Heart right ventricle (tissue), 16 donors: ENCODE data around the gene TRMT2A. TPM values are rescaled to one million over a fixed set of nuclear protein-coding genes. Genes with fewer than 3 reads are reported as not detected.
A peak's percentile ranks its signal among the peaks of the same experiment; 100 is the strongest.

ENCODE experiments used
- ATAC-seq, 8 donors: fragments of 200-7000 bp; cut with Tn5 transposase; one replicate each; pipeline ENCODE4 v1.9.1; 2020; ENCODE audit warnings: mild to moderate bottlenecking in 8 of 8, moderate library complexity in 8 of 8, moderate number of reproducible peaks in 1 of 8
- DNase-seq, 2 donors: peaks; one replicate each; pipeline ENCODE4 v3.0.0-alpha.2; 2020
- H3K27ac ChIP-seq, 10 donors: fragments of 200-600 bp; sonication (generic) in 2 of 10; one replicate each; pipeline versions ENCODE4 v1.5.0 to v1.8.0; 2020 to 2022; ENCODE audit warnings: mild to moderate bottlenecking in 3 of 10
- H3K27me3 ChIP-seq, 7 donors: fragments of 200-600 bp; one replicate each; pipeline ENCODE4 v1.8.0; 2021 to 2022; ENCODE audit warnings: mild to moderate bottlenecking in 2 of 7
- H3K36me3 ChIP-seq, 9 donors: fragments of 200-600 bp; sonication (generic) in 1 of 9; one replicate each; pipeline versions ENCODE4 v1.5.0 to v1.8.0; 2020 to 2022; ENCODE audit warnings: mild to moderate bottlenecking in 2 of 9
- H3K4me1 ChIP-seq, 9 donors: fragments of 200-600 bp; sonication (generic) in 1 of 9; one replicate each; pipeline versions ENCODE4 v1.5.0 to v1.8.0; 2020 to 2022; ENCODE audit warnings: mild to moderate bottlenecking in 4 of 9
- H3K4me3 ChIP-seq, 10 donors: fragments of 200-600 bp; sonication (generic) in 2 of 10; one replicate each; pipeline versions ENCODE4 v1.5.0 to v1.8.0; 2020 to 2022; ENCODE audit warnings: mild to moderate bottlenecking in 7 of 10, moderate library complexity in 2 of 10
- H3K9me3 ChIP-seq, 11 donors: fragments of 200-600 bp in 10 of 11; sonication (generic) in 2 of 11; one replicate each; pipeline versions ENCODE4 v1.5.0 to v1.8.0; 2013 to 2022; ENCODE audit warnings: mild to moderate bottlenecking in 2 of 11, control low read depth in 1 of 11, moderate library complexity in 1 of 11
- WGBS, 2 donors: extraction: QIAGEN DNeasy Blood & Tissue Kit; methylation state at CpG; one replicate each; pipeline ENCODE4 v1.1.7; 2013; ENCODE audit warnings: inconsistent platforms in 1 of 2; 5-methylcytosine and 5-hydroxymethylcytosine counted together
- intact Hi-C, 10 donors: fragments of 100-400 bp; cut with DNase I; formaldehyde crosslinking; loops; one replicate each; pipeline versions ENCODE4 v1.11.1 to v1.14.2; 2022
- polyA plus RNA-seq, 2 donors: library from polyadenylated mRNA; stranded (reverse); fragments of 200-250 nt; gene quantifications; one replicate each; pipeline ENCODE4 v1.2.3, GENCODE V29; 2013
- total RNA-seq, 10 donors: library from RNA; stranded (reverse); fragmentation: NEBNext Ultra II Directional in 3 of 10; extraction: Animal tissue kit (Norgen Biotek cat#: 25700) in 3 of 10; gene quantifications; one replicate each; pipeline versions ENCODE4 v1.2.1 to v1.2.4, GENCODE V29; 2021 to 2023
- TF ChIP-seq, protein P1 (sequence below), 9 donors: fragments of 200-600 bp; sonication (generic) in 2 of 9; IDR thresholded peaks; one replicate each; pipeline versions ENCODE4 v1.5.0 to v1.8.0; 2021 to 2022; ENCODE audit warnings: antibody characterized with exemption in 9 of 9, mild to moderate bottlenecking in 5 of 9, moderate library complexity in 1 of 9
- donor health status: Arrhythmogenic right ventricular cardiomyopathy.
- donor health status: ischemic (EF 13 %, LVEDD 7.1; RV severe dilation, severe dysfunction).
- donor health status: healthy with polysubstance abuse.
- donor health status: DM: no; HTN: yes; CAD: no.
- donor health status: DM: no; HTN: no; CAD: no.
- donor health status: ischemic (EF 25% LVEDD 6.9; RV normal size, moderate dysfunction).
- donor health status: ischemic (EF 25% LVEDD 5.7; RV mildly dilated, moderate dysfunction).
- donor health status: healthy.
- donor health status: DM: yes; HTN: yes; CAD: no.
- donor health status: Ischemic cardiomyopathy.
- donor health status: ischemic (EF 35%, LVEDD 5.7; RV mildly dilated, moderate dysfunction).
- donor health status: nonischemic (EF 11% LVEDD 7.7; RV severe dilation, severe dysfunction).
- donor health status: DM: yes; HTN: yes; CAD: no.
- donor health status: PGD.
- donor health status: ischemic (EF 29% LVEDD 5.4; RV normal size, mild dysfunction).
- donor health status: nonischemic (EF 23%, LVEDD 6.1; RV moderate dilation, normal function).

TRMT2A gene
- total and polyA plus RNA-seq, 12 donors, result 18.4 to 58.2 (median 26.0) TPM

DNA sequence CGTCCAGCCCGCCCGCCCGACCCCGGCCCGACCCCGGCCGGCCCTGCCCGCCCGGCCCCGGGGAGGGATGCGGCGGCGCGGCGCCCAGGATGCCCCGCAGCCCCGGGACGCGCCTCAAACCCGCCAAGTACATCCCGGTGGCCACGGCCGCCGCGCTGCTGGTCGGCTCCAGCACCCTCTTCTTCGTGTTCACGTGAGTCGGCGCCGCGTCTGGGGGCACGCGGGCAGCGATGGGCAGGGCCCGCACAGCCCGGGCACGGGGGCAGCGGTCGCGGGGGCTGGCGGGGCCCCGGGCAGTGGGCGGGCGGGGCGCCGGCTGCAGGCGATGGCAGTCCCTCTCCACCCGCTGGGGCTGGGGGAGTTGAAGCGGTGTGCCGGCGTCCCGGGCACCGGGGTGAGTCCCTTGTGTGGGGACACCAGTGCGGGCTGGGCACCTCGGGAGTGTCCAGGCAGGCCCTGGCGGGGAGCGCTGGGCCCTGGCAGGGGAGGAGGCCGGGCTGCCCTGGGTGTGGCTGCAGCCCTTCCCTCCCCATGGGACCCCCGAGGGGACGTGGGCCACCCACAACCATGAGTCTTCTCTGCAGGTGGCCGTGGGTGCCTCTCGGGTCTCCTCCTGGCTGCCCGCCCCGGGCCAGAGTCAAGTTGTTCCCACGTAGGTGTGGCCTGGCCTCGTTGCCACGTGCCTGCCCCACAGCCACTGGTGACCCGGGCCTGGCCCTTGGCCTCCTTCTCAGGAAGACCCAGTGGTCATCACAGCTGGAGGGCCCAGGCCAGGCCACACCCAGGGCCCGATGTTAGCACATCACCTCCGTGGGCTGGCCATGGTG lies 15.0 kb upstream of the TRMT2A start:
- Histone ChIP-seq H3K4me3 (peak overlapping the region; percentile 82 to 99 (median 94)), H3K27ac (peak overlapping the region; percentile 28 to 100 (median 76)), H3K27me3 (no peaks in the 10 kb centered on the region), H3K4me1 (peaks cover 45 to 69% (median 57%) of the 10 kb centered on the region in 9 donors), H3K36me3 (peaks cover 0 to 11% (median 5%) of the 10 kb centered on the region in 9 donors), H3K9me3 (no peaks in the 10 kb centered on the region)
- WGBS, 2 donors, result 1 to 2% methylated on average over 57 to 72 of the region's 72 CpGs
- intact Hi-C loops, result loop anchor here in 1 of 10 donors (10.0 kb wide), 1 partner anchor 167 kb away; no protein-coding TSS in a partner anchor
- peak in 2 of 8 donors; percentile 5 to 6 for ATAC-seq
- TF ChIP-seq, protein P1, sequence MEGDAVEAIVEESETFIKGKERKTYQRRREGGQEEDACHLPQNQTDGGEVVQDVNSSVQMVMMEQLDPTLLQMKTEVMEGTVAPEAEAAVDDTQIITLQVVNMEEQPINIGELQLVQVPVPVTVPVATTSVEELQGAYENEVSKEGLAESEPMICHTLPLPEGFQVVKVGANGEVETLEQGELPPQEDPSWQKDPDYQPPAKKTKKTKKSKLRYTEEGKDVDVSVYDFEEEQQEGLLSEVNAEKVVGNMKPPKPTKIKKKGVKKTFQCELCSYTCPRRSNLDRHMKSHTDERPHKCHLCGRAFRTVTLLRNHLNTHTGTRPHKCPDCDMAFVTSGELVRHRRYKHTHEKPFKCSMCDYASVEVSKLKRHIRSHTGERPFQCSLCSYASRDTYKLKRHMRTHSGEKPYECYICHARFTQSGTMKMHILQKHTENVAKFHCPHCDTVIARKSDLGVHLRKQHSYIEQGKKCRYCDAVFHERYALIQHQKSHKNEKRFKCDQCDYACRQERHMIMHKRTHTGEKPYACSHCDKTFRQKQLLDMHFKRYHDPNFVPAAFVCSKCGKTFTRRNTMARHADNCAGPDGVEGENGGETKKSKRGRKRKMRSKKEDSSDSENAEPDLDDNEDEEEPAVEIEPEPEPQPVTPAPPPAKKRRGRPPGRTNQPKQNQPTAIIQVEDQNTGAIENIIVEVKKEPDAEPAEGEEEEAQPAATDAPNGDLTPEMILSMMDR (IDR thresholded peaks at IDR 0.05), result no peak
- DNase-seq, result peak; percentile 38 to 46

DNA sequence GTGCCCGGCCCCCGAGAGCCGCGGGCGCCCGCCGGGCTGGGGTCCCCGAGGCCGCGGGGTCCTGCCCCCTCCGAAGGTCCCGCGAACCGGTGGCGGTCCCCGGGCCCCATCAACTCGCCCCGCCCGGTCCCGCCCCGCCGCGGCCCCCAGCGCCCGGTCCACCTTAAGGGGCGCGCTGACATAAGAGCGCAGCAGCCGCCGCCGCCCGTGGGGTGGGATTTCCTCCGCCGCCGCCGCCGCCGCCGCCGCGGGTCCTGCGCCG lies 14.5 kb upstream of the TRMT2A start, which contains the start of gene ZDHHC8:
Gene ZDHHC8, plus strand, starts transcription at position 208 of the 262 bp plus-strand sequence. CDS start 144 bp downstream, outside the sequence.
- 0 to 1% methylated on average over 5 to 41 of the region's 43 CpGs for WGBS, 2 donors
- intact Hi-C loops, result loop anchor here in 1 of 10 donors (10.0 kb wide), 1 partner anchor 167 kb away; no protein-coding TSS in a partner anchor
- TF ChIP-seq, protein P1 (IDR thresholded peaks at IDR 0.05), result no peak

DNA sequence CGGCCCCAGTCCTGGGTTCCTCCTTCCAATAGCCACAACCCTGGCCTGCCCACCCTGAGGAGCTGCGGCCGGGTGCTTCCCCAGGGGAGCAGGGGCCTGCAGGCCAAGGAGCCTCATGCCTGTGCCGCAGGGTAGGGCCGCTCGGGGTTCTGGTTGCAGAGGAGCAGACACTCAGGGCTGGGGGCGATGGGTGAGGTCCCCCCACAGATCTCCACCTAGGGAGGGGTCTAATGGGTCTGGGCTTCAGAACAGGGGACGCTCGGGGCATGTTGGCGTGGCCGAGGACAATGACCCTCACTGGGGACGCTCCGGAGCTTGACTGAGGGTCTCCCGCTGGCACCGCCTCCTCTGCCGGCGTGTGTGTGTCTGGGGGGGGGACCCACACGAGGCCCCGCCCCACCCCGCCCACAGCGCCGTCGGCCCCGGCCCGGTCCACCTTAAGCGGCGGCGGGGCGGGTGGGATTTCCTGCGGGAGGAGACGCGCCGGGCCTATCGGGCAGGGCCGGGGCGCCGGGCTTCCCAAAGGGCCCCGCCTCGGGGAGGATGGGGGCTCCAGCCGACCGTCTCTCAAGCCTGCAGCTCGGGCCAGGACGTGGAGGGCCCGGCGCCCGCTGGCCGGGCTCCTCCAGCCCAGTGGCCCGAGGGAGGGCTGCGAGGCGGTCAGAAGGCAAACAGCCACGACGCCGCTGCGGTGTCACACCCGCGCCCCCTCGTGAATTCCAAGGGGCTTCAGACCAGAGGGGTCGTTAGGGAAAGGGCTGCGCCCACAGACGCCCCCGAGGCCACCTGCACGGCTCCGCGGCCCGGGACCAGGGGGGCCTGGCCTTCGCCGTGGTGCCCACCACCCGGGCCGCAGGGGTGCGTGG lies 13.9 kb upstream of the TRMT2A start:
- intact Hi-C loops, result loop anchor here in 1 of 10 donors (10.0 kb wide), 1 partner anchor 166 kb away; no protein-coding TSS in a partner anchor
- DNase-seq (peak; percentile 88 to 92), ATAC-seq (peak; percentile 79 to 94 (median 89))
- peaks cover 34 to 58% (median 46%) of the 10 kb centered on the region in 9 donors for H3K4me1 ChIP-seq
- peak overlapping the region; percentile 85 to 100 (median 94) for H3K4me3 ChIP-seq
- H3K9me3 ChIP-seq, result no peaks in the 10 kb centered on the region
- TF ChIP-seq, protein P1 (IDR thresholded peaks at IDR 0.05), result no peak
- no peaks in the 10 kb centered on the region for H3K27me3 ChIP-seq
- WGBS, 2 donors, result 4% methylated on average over 66 to 70 of the region's 70 CpGs
- peaks cover 0 to 22% (median 5%) of the 10 kb centered on the region in 9 donors for H3K36me3 ChIP-seq
- peak overlapping the region; percentile 89 to 100 (median 96) for H3K27ac ChIP-seq

More for the DNA sequence above, 14.5 kb upstream of the TRMT2A start, which contains the start of gene ZDHHC8:
- peak in 1 of 2 donors; percentile 67 for DNase-seq
- Histone ChIP-seq H3K27me3 (no peaks in the 10 kb centered on the region), H3K36me3 (peaks cover 0 to 17% (median 5%) of the 10 kb centered on the region in 9 donors), H3K4me1 (peaks cover 39 to 64% (median 52%) of the 10 kb centered on the region in 9 donors), H3K4me3 (peak within 1 kb of the TSS; percentile 85 to 100 (median 97)), H3K27ac (peak within 1 kb of the TSS; percentile 89 to 100 (median 96)), H3K9me3 (no peaks in the 10 kb centered on the region)
- peak; percentile 0 to 86 (median 39) for ATAC-seq

DNA sequence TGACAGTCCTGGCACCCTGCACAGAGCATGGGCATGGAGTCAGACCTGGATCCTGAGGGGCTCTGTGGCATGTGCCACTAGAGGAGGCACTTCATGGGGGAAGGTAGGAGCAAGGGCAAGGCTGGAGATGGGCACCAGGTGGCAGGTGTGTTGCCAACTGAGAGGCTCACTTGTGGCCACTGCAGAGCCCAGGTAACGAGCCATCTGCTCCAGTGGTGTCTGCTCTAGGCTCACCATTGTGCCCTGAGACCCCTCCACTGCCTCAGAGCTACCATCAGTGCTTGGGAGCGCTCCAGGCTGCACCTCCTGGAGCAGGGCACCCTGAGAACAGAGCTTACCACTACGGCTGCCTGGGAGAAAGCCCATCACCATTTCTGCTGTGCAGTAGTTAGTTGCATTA lies 13.3 kb upstream of the TRMT2A start:
- peaks cover 27 to 52% (median 40%) of the 10 kb centered on the region in 9 donors for H3K4me1 ChIP-seq
- DNase-seq, result no peak
- peaks cover 0 to 29% (median 11%) of the 10 kb centered on the region in 9 donors for H3K36me3 ChIP-seq
- ATAC-seq, result peak in 2 of 8 donors; percentile 1
- intact Hi-C loops, result loop anchor here in 1 of 10 donors (10.0 kb wide), 1 partner anchor 166 kb away; no protein-coding TSS in a partner anchor
- TF ChIP-seq, protein P1 (IDR thresholded peaks at IDR 0.05), result no peak
- no peaks in the 10 kb centered on the region for H3K9me3 ChIP-seq
- no peaks in the 10 kb centered on the region for H3K27me3 ChIP-seq
- peak overlapping the region in 6 of 10 donors; percentile 89 to 100 (median 99) for H3K27ac ChIP-seq
- 77 to 82% methylated on average over 3 of the region's 3 CpGs for WGBS, 2 donors
- H3K4me3 ChIP-seq, result peak overlapping the region in 7 of 10 donors; percentile 85 to 100 (median 94)
